OCI-LY7 (cell line): Measurements from ENCODE around the gene IL6ST. TPM values are rescaled to one million over a fixed set of nuclear protein-coding genes. Genes with fewer than 3 reads are reported as not detected.

Experiments used
- BruUV-seq: library from RNA; stranded (reverse); fragments of 400-500 nt; replicated peaks from 2 replicates; lab custom pipeline; 2021; lab: Mats Ljungman, UMichigan
- CTCF ChIA-PET: fragments of 300-600 bp; sonication (Branson Sonifier 250); formaldehyde crosslinking; loops from one replicate; lab custom pipeline; 2022; ENCODE audit warnings: antibody characterized with exemption; ENCODE audit not compliant: unreplicated experiment; lab: Charles Lee
- POLR2A ChIA-PET: fragments of 300-600 bp; sonication (Branson Sonifier 250); formaldehyde crosslinking; loops from one replicate; lab custom pipeline; 2022; ENCODE audit warnings: antibody characterized with exemption; lab: Charles Lee
- DNase-seq: peaks from one replicate; pipeline ENCODE4 v3.0.0-alpha.2; 2015; ENCODE audit warnings: low spot score
- H2AFZ ChIP-seq: fragments of 200-600 bp; sonication (generic), shearing (Covaris generic); 2 replicates; pipeline ENCODE4 v1.6.1; 2014; ENCODE audit warnings: mild to moderate bottlenecking, antibody characterized with exemption, low read length, moderate library complexity
- H3K27ac ChIP-seq: fragments of 200-600 bp; sonication (generic); 2 replicates; pipeline ENCODE4 v1.5.1; 2014; ENCODE audit warnings: mixed run types, low read depth, mild to moderate bottlenecking, moderate library complexity, low read length, inconsistent platforms; ENCODE audit not compliant: poor library complexity, severe bottlenecking
- H3K36me3 ChIP-seq: fragments of 200-600 bp; sonication (generic); 2 replicates; pipeline ENCODE4 v1.6.1; 2014; ENCODE audit warnings: mild to moderate bottlenecking, antibody characterized with exemption, low read length, moderate library complexity, mixed read lengths; ENCODE audit not compliant: insufficient read depth
- H3K4me1 ChIP-seq: fragments of 200-600 bp; sonication (generic); 2 replicates; pipeline ENCODE4 v1.5.1; 2014; ENCODE audit warnings: mild to moderate bottlenecking, low read length; ENCODE audit not compliant: insufficient read depth, poor library complexity, severe bottlenecking
- H3K4me2 ChIP-seq: fragments of 200-600 bp; sonication (generic); 2 replicates; pipeline ENCODE4 v1.6.1; 2014; ENCODE audit warnings: mild to moderate bottlenecking, low read length
- H3K4me3 ChIP-seq: fragments of 200-600 bp; sonication (generic); 2 replicates; pipeline ENCODE4 v1.5.1; 2014; ENCODE audit warnings: mild to moderate bottlenecking, low read depth, low read length; ENCODE audit not compliant: poor library complexity, severe bottlenecking
- H3K79me2 ChIP-seq: fragments of 200-600 bp; sonication (generic); 2 replicates; pipeline ENCODE4 v1.6.1; 2016; ENCODE audit warnings: low read depth, mild to moderate bottlenecking, low read length, moderate library complexity, mixed read lengths; ENCODE audit not compliant: insufficient read depth
- H3K9me2 ChIP-seq: fragments of 200-600 bp; sonication (generic); 2 replicates; pipeline ENCODE4 v1.6.1; 2016; ENCODE audit warnings: mild to moderate bottlenecking, low read length, mixed read lengths; ENCODE audit not compliant: insufficient read depth
- H3K9me3 ChIP-seq: fragments of 200-600 bp; sonication (generic); 2 replicates; pipeline ENCODE4 v1.6.1; 2014; ENCODE audit warnings: mild to moderate bottlenecking, mixed run types, low read length, mixed read lengths
- H4K20me1 ChIP-seq: fragments of 200-600 bp; sonication (generic); 2 replicates; pipeline ENCODE4 v1.6.1; 2014; ENCODE audit warnings: mild to moderate bottlenecking, antibody characterized with exemption, low read length, moderate library complexity, mixed read lengths; ENCODE audit not compliant: insufficient read depth
- CTCF ChIP-seq: fragments of 200-600 bp; sonication (generic); conservative IDR thresholded peaks from 2 replicates; pipeline ENCODE4 v1.5.1; 2014; ENCODE audit warnings: mild to moderate bottlenecking, antibody characterized with exemption, low read length, moderate library complexity, mixed read lengths
- EZH2phosphoT487 ChIP-seq: fragments of 200-600 bp; sonication (generic); IDR thresholded peaks from 2 replicates; pipeline ENCODE4 v1.6.1; 2018; ENCODE audit warnings: low read depth, borderline replicate concordance, mild to moderate bottlenecking, mixed run types, antibody characterized with exemption, low read length, moderate library complexity, mixed read lengths
- intact Hi-C: fragments of 100-400 bp; cut with micrococcal nuclease; formaldehyde crosslinking; loops from one replicate; pipeline ENCODE4 v1.10.0; 2022; ENCODE audit not compliant: unreplicated experiment
- total RNA-seq, 2 experiments: library from RNA; depleted of rRNA in 1 of 2; stranded (reverse); fragments of >200 nt in 1 of 2; shearing (Covaris generic) in 1 of 2; gene quantifications; 2 replicates each; pipeline ENCODE4 v1.2.3, GENCODE V29; 2014 to 2022

Gene IL6ST
- total RNA-seq, 2 experiments from 2014 or later, result 5.6 to 13.3 TPM

- DNase-seq, result no peak
- Histone ChIP-seq H3K9me2 (no peaks in the 10 kb centered on the region), H2AFZ (no peak overlapping the region), H3K4me3 (no peak overlapping the region), H3K36me3 (no peaks in the 10 kb centered on the region), H3K79me2 (no peaks in the 10 kb centered on the region), H4K20me1 (no peaks in the 10 kb centered on the region), H3K4me2 (no peak overlapping the region), H3K27ac (no peak overlapping the region), H3K4me1 (peaks cover 7% of the 10 kb centered on the region), H3K9me3 (no peaks in the 10 kb centered on the region)
- intact Hi-C loops, result no loop called here
- POLR2A ChIA-PET, result no interaction called here
- CTCF ChIA-PET, result no interaction called here
- TF ChIP-seq CTCF (no peak), EZH2phosphoT487 (no peak)
- no TSS peak for BruUV-seq
Observed at GRCh38 chr5:55917402-55918086, 77.2 kb downstream of the IL6ST start.

- TF ChIP-seq CTCF, result no peak
- no peak for TF ChIP-seq EZH2phosphoT487
- Histone ChIP-seq H3K27ac (no peak overlapping the region), H3K79me2 (no peaks in the 10 kb centered on the region), H3K4me2 (no peak overlapping the region), H3K9me2 (no peaks in the 10 kb centered on the region), H2AFZ (no peak overlapping the region), H4K20me1 (no peaks in the 10 kb centered on the region), H3K4me1 (peaks cover 7% of the 10 kb centered on the region), H3K36me3 (no peaks in the 10 kb centered on the region), H3K9me3 (no peaks in the 10 kb centered on the region), H3K4me3 (no peak overlapping the region)
- ChIA-PET CTCF (no interaction called here), POLR2A (no interaction called here)
- no TSS peak for BruUV-seq
- no peak for DNase-seq
- intact Hi-C loops, result no loop called here
Observed at GRCh38 chr5:55916986-55917385, 77.8 kb downstream of the IL6ST start.

GRCh38 chr5:55915783-55916182 is 79.0 kb downstream of the IL6ST start:
- H3K36me3 ChIP-seq, result no peaks in the 10 kb centered on the region
- no peaks in the 10 kb centered on the region for H3K9me2 ChIP-seq
- H3K27ac ChIP-seq, result no peak overlapping the region
- CTCF ChIA-PET, result no interaction called here
- TF ChIP-seq CTCF (no peak), EZH2phosphoT487 (no peak)
- no peak overlapping the region for H3K4me3 ChIP-seq
- no peak for DNase-seq
- POLR2A ChIA-PET, result interaction anchor here (0.6 kb wide), 1 partner anchor 404 kb away, joined by 5 read pairs; no protein-coding TSS in a partner anchor
- H3K9me3 ChIP-seq, result no peaks in the 10 kb centered on the region
- no peak overlapping the region for H2AFZ ChIP-seq
- intact Hi-C loops, result no loop called here
- BruUV-seq, result no TSS peak
- H3K79me2 ChIP-seq, result no peaks in the 10 kb centered on the region
- peaks cover 7% of the 10 kb centered on the region for H3K4me1 ChIP-seq
- H3K4me2 ChIP-seq, result no peak overlapping the region
- H4K20me1 ChIP-seq, result no peaks in the 10 kb centered on the region
